ENCODE results near the gene ROBO1.

The ROBO1 gene

GRCh38 chr3:79285871-79286270, 481.9 kb downstream of the ROBO1 start:
- no peak for DNase-seq (ENCODE audit: low read depth)
- H3K4me3 ChIP-seq (ENCODE audit: low read depth, low read length): no peak overlapping the region
- no peak for TF ChIP-seq CTCF (IDR thresholded peaks at IDR 0.05; ENCODE audit: low read depth, low read length, missing control alignments)
- in situ Hi-C loops (cut with HindIII; ENCODE audit: low sequenced_read_pairs): no loop called here

- no peak overlapping the region for H3K4me3 ChIP-seq (ENCODE audit: low read depth, low read length)
- DNase-seq (ENCODE audit: low read depth): no peak
- in situ Hi-C loops (cut with HindIII; ENCODE audit: low sequenced_read_pairs): no loop called here
- no peak for TF ChIP-seq CTCF (IDR thresholded peaks at IDR 0.05; ENCODE audit: low read depth, low read length, missing control alignments)
Measured at GRCh38 chr3:79285380-79285779, 482.4 kb downstream of the ROBO1 start.

GRCh38 chr3:79284781-79285180, 483.0 kb downstream of the ROBO1 start:
- TF ChIP-seq CTCF (IDR thresholded peaks at IDR 0.05; ENCODE audit: low read depth, low read length, missing control alignments): no peak

GRCh38 chr3:79278681-79279080, 489.1 kb downstream of the ROBO1 start:
- no peak overlapping the region for H3K4me3 ChIP-seq (ENCODE audit: low read depth, low read length)
- DNase-seq (ENCODE audit: low read depth): no peak
- in situ Hi-C loops (cut with HindIII; ENCODE audit: low sequenced_read_pairs): no loop called here
- no peak for TF ChIP-seq CTCF (IDR thresholded peaks at IDR 0.05; ENCODE audit: low read depth, low read length, missing control alignments)

More at GRCh38 chr3:79284781-79285180, 483.0 kb downstream of the ROBO1 start:
- DNase-seq (ENCODE audit: low read depth): no peak
- in situ Hi-C loops (cut with HindIII; ENCODE audit: low sequenced_read_pairs): no loop called here
- no peak overlapping the region for H3K4me3 ChIP-seq (ENCODE audit: low read depth, low read length)

- in situ Hi-C loops (cut with HindIII; ENCODE audit: low sequenced_read_pairs): no loop called here
- no peak overlapping the region for H3K4me3 ChIP-seq (ENCODE audit: low read depth, low read length)
- TF ChIP-seq CTCF (IDR thresholded peaks at IDR 0.05; ENCODE audit: low read depth, low read length, missing control alignments): no peak
- DNase-seq (ENCODE audit: low read depth): no peak
Measured at GRCh38 chr3:79268422-79268821, 499.4 kb downstream of the ROBO1 start.

- no peak for TF ChIP-seq CTCF (IDR thresholded peaks at IDR 0.05; ENCODE audit: low read depth, low read length, missing control alignments)
- in situ Hi-C loops (cut with HindIII; ENCODE audit: low sequenced_read_pairs): no loop called here
- H3K4me3 ChIP-seq (ENCODE audit: low read depth, low read length): no peak overlapping the region
- DNase-seq (ENCODE audit: low read depth): no peak
Measured at GRCh38 chr3:79264892-79265291, 502.9 kb downstream of the ROBO1 start.

- in situ Hi-C loops (cut with HindIII; ENCODE audit: low sequenced_read_pairs): no loop called here
- no peak overlapping the region for H3K4me3 ChIP-seq (ENCODE audit: low read depth, low read length)
- no peak for DNase-seq (ENCODE audit: low read depth)
- no peak for TF ChIP-seq CTCF (IDR thresholded peaks at IDR 0.05; ENCODE audit: low read depth, low read length, missing control alignments)
Measured at GRCh38 chr3:79263423-79263822, 504.4 kb downstream of the ROBO1 start.
